Heart left ventricle (tissue), 13 donors: ENCODE measurements around the gene NSMF.

ENCODE experiments used
- CTCF ChIP-seq, 12 donors: fragments of 200-600 bp; sonication (generic) in 4 of 12; IDR thresholded peaks; one replicate each; pipeline versions ENCODE4 v1.5.0 to v1.8.0; 2018 to 2022; ENCODE audit warnings: antibody characterized with exemption in 12 of 12, mild to moderate bottlenecking in 5 of 12
- POLR2A ChIP-seq, 2 donors: fragments of 450-650 bp; IDR thresholded peaks; one replicate each; pipeline ENCODE4 v1.6.1; 2017; ENCODE audit warnings: antibody characterized with exemption in 2 of 2, mild to moderate bottlenecking in 2 of 2, moderate library complexity in 2 of 2
- donor health status: ischemic (EF 13 %, LVEDD 7.1; RV severe dilation, severe dysfunction).
- donor health status: DM: no; HTN: yes; CAD: no.
- donor health status: DM: no; HTN: no; CAD: no.
- donor health status: ischemic (EF 25% LVEDD 6.9; RV normal size, moderate dysfunction).
- donor health status: ischemic (EF 25% LVEDD 5.7; RV mildly dilated, moderate dysfunction).
- donor health status: ischemic (EF 35%, LVEDD 5.7; RV mildly dilated, moderate dysfunction).
- donor health status: nonischemic (EF 11% LVEDD 7.7; RV severe dilation, severe dysfunction).
- donor health status: DM: yes; HTN: yes; CAD: no.
- donor health status: PGD.
- donor health status: ischemic (EF 29% LVEDD 5.4; RV normal size, mild dysfunction).
- donor health status: nonischemic (EF 23%, LVEDD 6.1; RV moderate dilation, normal function).

DNA sequence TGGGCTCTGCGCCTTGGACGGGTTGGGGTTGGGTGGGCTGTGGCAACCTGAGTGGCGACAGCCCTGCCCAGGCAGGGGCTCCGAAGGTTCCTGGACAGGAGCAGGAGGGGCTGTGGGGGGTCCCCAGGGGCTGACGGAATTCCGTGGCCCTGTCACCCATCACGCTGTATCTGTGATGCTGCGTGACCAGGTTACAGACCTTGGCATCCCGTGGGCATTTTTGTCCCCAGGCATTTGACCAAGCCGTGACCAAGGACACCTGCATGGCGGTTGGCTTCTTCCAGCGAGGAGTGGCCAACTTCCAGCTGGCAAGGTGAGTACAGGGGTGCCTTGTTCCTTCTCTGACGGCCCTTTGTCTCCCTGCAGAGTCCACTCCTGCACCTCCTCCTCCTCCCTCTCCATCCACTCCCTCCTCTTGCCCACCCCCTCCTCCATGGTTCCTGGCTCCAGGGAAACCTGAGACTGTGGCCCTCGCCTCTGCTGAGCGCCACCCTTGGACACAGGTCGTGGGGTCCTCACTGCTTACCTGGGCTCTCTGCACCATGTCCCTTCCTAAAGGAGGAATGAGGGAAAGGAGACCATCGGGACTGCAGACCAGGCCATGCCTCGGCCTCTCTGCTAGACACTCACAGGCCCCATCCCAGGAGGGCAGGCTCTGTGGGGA is 33.0 kb downstream of the NSMF start:
- TF ChIP-seq CTCF (IDR thresholded peaks at IDR 0.05) (no peak), POLR2A (IDR thresholded peaks at IDR 0.05) (no peak)
